Omental fat pad (tissue), 4 donors: Measurements from ENCODE around the gene TRMT10B. TPM values are rescaled to one million over a fixed set of nuclear protein-coding genes. Genes with fewer than 3 reads are reported as not detected.

Experiments
- ATAC-seq: fragments of 150-250 bp; one replicate; pipeline ENCODE4 v1.9.1; 2016; ENCODE audit warnings: mild to moderate bottlenecking, moderate library complexity; ENCODE audit not compliant: low FRiP score
- DNase-seq: peaks from one replicate; pipeline ENCODE4 v3.0.0-alpha.2; 2019; ENCODE audit warnings: low spot score
- total RNA-seq, 4 donors: library from RNA; depleted of rRNA; stranded (reverse); fragments of >200 nt; gene quantifications; one replicate each; pipeline ENCODE4 v1.1.0, GENCODE V29; 2016
- TF ChIP-seq, protein P1 (sequence below), 3 donors: fragments of 450-650 bp; IDR thresholded peaks; one replicate each; pipeline ENCODE4 v1.5.1; 2016 to 2017; ENCODE audit warnings: antibody characterized with exemption in 3 of 3, mild to moderate bottlenecking in 3 of 3, moderate library complexity in 2 of 3

Gene TRMT10B
- total RNA-seq, 4 donors from 2014 or later: 3.7 to 9.1 (median 3.9) TPM

DNA sequence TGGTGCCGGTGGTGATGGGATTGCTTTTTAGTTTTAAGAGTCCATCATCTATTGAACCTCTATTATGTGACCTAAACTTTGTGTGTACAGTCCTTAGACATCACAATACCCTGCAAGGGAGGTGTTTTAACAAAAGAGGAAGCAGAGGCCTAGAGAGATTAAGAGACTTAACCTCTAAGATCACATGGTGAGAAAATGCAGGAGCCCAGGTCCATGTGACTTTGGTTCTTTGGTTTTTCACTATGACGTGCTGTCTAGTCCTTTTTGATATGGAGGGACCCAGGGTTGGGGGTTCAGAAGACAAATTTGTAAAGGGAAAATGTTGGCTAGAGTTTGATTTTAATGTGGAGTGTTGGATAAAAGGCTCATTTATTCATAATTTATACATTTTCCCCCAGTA lies 34.1 kb upstream of the TRMT10B start:
- no peak for ATAC-seq
- no peak for DNase-seq
- TF ChIP-seq, protein P1, sequence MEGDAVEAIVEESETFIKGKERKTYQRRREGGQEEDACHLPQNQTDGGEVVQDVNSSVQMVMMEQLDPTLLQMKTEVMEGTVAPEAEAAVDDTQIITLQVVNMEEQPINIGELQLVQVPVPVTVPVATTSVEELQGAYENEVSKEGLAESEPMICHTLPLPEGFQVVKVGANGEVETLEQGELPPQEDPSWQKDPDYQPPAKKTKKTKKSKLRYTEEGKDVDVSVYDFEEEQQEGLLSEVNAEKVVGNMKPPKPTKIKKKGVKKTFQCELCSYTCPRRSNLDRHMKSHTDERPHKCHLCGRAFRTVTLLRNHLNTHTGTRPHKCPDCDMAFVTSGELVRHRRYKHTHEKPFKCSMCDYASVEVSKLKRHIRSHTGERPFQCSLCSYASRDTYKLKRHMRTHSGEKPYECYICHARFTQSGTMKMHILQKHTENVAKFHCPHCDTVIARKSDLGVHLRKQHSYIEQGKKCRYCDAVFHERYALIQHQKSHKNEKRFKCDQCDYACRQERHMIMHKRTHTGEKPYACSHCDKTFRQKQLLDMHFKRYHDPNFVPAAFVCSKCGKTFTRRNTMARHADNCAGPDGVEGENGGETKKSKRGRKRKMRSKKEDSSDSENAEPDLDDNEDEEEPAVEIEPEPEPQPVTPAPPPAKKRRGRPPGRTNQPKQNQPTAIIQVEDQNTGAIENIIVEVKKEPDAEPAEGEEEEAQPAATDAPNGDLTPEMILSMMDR (IDR thresholded peaks at IDR 0.05): no peak

DNA sequence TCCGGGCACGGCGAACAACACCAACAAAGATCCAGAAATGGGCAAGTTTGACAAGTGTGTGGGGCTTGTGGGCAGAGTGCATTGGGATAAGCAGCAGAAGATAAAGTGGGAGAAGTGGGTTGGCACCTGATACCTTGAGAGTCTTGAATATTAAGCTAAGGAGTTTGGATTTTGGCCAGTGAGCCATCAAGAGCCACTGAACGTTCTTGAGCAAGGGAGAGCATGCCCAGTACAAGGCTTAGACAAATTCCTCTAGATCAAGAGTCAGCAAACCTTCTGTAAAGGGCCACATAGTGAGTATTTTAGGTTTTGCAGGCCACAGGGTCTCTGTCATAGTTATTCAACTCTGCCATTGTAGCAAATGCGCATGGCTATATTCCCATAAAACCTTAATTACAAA lies 26.6 kb upstream of the TRMT10B start:
- DNase-seq: no peak
- TF ChIP-seq, protein P1 (IDR thresholded peaks at IDR 0.05): no peak
- no peak for ATAC-seq

DNA sequence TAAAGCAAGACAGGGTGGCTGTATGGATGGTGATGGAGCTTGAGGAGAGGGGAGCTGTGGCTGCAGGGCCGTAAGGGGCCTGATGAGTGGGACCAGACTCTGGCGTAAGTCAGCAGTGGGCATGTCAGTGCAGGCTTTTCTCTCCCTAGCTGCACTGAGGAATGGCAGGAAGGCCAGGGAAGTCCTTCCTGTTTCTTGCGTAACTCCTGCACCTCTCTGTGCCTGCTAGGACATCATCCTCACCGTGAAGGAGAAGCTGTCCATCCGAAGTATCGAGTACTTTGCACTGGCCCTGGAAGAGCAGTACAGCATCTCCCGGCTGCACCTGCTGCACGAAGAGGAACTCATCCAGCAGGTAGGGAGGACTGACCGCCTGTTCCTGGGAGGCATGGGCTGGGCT lies 24.1 kb upstream of the TRMT10B start:
- TF ChIP-seq, protein P1 (IDR thresholded peaks at IDR 0.05): no peak
- DNase-seq (no peak), ATAC-seq (no peak)

DNA sequence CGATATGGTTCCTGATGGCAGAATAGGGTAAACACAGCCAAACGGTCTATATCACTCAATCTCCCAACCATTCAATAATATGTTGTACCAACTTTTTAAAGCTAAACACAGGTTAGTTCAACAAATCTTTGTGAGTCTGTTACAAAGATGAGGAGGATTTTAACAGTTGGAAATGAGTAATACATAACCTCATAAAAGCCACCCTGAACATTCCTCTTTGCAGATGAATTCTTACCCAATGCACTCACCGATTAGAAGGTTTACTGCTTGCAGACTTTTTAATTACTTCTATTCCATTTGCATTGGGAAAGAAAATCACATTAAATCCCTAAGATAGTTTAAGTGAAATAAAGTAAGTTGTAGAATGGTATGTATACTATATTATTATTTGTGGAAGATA lies 23.3 kb upstream of the TRMT10B start:
- ATAC-seq (no peak), DNase-seq (no peak)
- TF ChIP-seq, protein P1 (IDR thresholded peaks at IDR 0.05): no peak

DNA sequence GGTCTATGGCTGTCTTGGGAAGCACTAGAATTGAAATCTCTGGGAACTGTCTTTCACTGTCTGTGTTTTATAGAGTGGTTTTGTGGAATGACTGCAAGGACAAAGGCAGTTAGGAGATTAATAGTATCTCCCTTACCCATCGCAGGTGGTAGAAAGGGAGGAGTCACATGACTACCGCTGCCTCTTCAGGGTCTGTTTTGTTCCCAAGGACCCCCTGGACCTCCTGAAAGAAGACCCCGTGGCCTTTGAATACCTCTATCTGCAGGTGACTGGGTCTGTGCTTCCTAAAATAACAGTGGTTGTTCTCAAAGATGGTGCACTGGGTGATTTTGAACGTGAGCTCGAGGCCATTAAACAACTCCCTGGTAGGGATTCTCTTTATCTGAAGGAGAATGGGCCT lies 22.8 kb upstream of the TRMT10B start:
- TF ChIP-seq, protein P1 (IDR thresholded peaks at IDR 0.05): no peak
- DNase-seq (no peak), ATAC-seq (no peak)

DNA sequence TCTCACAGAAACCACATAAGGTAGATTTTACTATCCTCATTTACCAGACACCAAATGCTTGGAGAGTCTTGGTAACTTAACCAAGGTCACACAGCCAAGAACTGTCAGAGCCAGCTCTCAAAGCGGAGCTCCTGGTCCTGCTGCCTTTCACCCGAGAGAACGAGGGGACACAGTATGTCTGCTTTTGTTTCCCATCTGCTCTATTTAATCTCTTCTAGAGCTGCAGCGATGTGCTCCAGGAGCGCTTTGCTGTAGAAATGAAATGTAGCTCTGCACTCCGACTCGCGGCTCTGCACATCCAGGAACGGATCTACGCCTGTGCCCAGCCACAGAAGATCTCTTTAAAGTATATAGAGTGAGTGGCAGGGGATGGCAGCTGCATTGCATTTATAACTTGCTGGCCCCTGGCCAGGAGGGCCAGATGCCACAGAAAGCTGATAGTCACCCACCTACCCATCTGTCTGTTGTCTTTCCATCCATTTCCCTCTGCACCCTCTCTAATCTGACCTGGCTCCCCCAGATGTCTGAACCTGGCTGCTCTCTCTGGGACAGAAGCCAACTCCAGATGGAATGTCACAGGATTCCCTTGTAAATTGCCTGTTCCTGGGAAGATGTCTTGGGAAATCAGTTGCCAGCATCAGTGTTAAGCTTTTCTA lies 21.4 kb upstream of the TRMT10B start:
- TF ChIP-seq, protein P1 (IDR thresholded peaks at IDR 0.05): no peak
- ATAC-seq (no peak), DNase-seq (no peak)

DNA sequence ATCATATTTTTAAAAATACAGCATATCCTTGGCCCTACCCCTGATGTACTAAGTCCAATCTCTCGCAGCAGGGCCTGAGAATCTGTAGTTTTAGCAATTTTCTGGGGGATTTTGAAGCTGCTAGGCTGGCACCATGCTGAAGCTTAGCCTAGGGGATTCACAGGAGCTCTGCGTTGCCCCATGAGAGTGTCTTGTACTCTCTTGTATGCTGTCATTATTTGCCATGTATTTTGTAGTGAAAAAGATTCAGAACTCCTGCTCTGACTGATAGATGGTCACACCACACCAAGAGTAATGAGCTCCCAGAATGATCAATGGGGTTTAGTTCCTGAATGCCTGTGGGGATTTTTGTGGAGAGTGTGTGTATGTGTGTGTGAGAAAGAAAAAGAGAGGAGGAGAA lies 20.7 kb upstream of the TRMT10B start:
- DNase-seq (no peak), ATAC-seq (no peak)
- TF ChIP-seq, protein P1 (IDR thresholded peaks at IDR 0.05): no peak
